NCI-H2107 (cell line): ENCODE results near the gene BASP1.

Source experiments
- DNase-seq: peaks from one replicate; lab custom pipeline; 2025; lab: John Stamatoyannopoulos, UW

The BASP1 gene

DNA sequence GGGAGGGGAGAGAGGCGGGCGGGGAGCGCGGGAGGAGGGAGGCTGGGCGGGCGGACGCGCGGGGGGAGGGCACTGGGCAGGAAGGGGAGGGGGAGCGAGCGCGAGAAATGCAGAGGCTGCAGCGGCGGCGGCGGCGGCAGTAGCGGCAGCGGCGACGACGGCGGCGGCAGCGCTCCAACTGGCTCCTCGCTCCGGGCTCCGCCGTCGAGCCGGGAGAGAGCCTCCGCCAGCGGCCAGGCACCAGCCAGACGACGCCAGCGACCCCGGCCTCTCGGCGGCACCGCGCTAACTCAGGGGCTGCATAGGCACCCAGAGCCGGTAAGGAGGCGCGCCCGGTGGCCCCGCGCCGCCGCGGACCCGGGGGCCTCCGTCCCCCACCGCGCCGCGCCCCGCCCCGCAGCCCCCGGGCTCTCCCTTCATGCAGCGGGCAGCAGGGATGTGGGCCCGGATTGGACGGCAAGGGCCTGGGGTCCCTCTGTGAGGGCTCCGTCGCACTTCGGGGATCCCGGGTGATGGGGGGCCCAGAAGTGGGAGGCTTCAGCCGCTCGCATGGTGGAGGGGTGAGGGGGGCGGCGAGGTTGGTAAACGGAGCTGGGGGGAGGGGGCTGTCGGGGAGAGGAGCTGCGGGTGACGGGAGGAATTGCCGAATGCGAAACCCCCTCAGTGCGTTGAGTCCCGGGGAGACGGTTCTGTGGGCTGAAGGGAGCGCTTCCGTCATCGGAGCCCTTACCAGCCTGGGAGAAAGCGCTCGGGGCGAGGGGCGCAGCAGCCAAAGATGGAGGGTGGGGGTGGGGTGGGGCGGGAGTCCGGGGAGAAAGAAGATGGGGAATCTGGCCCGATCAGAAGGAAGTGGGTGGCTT lies at the start of gene BASP1:
BASP1 (plus strand) TSS at position 139 of the 860 bp plus-strand sequence. CDS start 57,586 bp downstream, outside the sequence.
- no peak for DNase-seq

GRCh38 chr5:17169507-17169906 lies 47.9 kb upstream of the BASP1 start:
- DNase-seq, result no peak

DNA sequence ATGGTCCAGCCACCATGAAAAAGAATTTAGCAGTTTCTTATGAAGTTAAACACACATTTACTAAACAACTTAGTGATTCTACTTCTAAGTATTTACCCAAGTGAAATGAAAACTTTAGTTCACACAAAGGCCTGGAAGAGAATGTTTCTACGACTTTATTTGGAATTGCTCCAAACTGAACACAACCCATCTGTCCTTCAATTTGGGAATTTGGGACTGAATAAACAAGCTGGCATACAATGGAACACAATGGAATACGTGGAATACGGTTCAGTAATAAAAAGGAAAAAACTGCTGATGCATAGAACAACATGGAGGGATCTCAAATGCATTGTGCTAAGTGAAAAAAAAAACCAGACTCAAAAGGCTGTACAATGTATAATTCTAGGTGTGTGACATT lies 44.6 kb upstream of the BASP1 start:
- no peak for DNase-seq

- no peak for DNase-seq
These were observed 42.5 kb upstream of the BASP1 start for GRCh38 chr5:17174965-17175364.

GRCh38 chr5:17177501-17178372 lies 39.7 kb upstream of the BASP1 start:
- DNase-seq, result no peak

GRCh38 chr5:17178373-17178675 lies 39.1 kb upstream of the BASP1 start:
- no peak for DNase-seq

DNA sequence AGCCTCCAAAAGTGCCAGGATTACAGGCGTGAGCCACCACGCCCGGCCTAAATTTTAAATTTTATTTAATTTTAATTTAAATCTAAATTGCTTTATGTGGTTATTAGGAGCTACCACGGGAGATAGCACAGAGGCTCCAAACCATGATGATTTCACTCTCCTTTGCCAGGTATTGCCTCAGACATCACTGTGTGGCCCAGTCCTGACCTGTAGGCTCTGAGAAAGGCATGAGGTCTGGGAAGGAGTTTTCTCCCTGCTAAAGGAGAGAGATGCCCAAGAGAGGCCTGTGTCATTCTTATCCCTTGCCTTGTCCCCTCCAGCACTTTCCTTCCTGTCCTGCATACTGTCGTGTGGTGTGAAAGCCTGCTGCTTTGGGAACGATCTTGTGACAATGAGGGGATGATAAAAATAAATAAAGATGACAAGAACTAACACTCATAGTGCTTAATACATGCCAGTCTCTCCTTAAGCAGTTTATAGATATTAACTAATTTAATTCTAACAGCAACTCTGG lies 37.0 kb upstream of the BASP1 start:
- no peak for DNase-seq

DNA sequence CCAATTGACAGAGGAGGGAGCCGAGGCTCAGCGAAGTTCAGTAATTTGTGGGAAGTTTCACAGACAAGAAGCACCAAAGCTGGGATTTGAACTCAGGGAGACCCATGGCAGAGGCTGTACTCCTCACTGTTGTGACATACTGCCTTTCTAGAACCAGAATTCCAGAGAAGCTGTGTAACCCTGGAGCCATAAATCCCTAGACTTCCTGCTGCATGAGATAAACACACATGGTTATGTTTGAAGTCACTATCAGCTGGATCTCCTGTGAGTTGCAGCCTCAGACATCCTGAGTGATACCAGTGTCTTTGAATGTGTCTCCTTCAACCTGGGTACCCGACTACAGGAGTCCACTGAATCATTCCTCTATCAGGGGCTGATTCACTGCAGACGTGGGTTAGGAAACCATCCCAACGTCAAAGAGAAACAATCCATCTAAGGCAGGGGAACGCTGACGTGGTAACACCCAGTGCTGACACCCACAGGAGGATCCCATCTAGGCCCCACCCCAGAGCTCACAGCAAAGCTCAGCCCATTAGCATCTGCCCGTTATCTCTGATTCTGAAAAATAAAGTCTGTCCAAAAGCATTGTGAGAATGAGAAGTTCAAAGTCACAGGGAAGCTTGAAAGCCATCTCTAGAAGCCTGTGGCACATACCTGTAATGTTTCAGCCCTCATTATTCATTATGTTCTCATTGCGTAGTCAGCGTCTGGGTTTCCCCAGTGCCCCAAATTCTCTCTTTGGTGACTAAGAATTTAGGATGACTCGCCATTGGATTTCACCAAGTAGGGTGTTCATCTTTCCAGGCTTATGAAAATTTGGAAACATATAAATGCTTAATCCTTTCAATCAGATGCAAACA lies 36.3 kb upstream of the BASP1 start:
- DNase-seq, result no peak

DNA sequence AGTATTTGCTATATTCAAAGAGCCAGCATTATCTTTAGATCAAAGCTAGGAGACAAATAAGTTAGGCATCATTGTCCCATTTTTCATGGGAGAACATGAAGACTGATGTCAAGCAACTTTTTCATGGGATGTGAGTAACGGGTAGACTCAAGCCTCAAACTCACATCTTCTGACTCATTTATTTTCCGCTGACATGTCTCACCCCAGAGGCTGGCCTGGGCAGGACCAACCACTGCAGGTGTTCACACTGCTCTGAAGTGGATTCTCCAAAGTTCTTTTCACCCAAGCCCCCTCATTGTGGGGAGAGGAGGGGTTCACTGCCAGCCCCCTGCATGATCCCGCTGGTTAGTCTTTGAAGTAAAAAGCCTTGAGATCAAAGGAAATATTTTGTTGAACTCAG lies 34.9 kb upstream of the BASP1 start:
- no peak for DNase-seq

- DNase-seq, result no peak
These were observed 34.5 kb upstream of the BASP1 start for GRCh38 chr5:17182981-17183380.

DNA sequence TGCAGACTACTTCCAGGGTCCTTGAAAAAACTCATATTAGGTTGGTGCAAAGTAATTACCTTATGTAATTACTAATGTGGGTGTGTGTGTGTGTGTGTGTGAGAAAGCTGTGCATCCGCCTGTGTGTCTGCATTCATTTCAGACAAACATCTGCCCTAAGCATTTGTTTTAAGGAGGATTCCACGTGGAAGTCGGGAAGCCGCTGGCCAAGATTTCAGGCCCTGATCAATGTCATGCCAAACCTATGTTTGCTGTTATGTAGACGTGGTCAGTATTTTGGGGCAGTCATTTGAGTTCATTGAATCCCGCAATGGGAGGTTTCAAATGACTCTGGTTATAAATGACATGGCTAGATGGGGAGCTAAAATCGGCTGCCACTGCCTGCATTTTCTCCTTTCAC lies 33.6 kb upstream of the BASP1 start:
- no peak for DNase-seq

- DNase-seq, result no peak
These were observed 32.8 kb upstream of the BASP1 start for GRCh38 chr5:17184588-17184987.

GRCh38 chr5:17185349-17185748 lies 32.1 kb upstream of the BASP1 start:
- DNase-seq, result no peak

DNA sequence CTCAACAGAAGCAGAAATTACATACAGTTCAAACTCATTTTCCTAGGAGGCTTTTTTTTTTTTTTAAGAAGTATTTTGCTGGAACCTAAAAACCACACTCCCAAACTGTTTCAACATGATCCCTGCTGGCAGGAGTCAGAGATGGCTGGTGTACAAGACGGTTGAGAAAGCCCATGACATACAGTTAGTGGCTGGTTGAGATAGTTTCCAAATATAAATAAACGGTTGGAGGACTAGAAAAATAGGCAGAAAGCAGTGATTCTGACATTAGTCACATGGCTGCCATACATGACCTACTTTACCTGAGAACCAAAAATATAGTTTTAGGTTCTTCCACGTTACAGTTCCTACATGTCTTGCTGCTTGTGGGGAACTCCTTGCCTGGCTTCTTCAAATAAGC lies 31.7 kb upstream of the BASP1 start:
- no peak for DNase-seq

DNA sequence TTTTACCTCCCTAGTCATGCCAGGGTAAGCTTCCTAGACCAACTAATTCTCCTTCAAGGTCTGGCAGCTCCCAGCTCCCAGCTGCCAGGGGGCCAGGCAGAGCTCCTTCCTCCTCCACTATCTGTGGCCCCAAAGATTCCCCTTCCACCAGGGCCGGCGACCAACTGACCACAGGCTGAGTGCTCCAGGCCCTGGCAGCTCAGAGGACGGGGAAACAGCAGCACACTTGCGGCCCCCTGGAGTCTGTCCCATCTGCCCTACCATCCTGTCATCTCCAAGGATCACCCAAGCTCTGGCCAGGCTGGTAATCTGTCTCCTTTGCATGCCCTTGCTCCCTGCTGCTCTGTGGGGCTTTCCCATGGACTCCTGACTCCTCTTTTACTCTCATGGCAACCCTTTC lies 31.2 kb upstream of the BASP1 start:
- DNase-seq, result no peak

- no peak for DNase-seq
These were observed 30.2 kb upstream of the BASP1 start for GRCh38 chr5:17187011-17187785.

- no peak for DNase-seq
These were observed 29.7 kb upstream of the BASP1 start for GRCh38 chr5:17187786-17188170.

DNA sequence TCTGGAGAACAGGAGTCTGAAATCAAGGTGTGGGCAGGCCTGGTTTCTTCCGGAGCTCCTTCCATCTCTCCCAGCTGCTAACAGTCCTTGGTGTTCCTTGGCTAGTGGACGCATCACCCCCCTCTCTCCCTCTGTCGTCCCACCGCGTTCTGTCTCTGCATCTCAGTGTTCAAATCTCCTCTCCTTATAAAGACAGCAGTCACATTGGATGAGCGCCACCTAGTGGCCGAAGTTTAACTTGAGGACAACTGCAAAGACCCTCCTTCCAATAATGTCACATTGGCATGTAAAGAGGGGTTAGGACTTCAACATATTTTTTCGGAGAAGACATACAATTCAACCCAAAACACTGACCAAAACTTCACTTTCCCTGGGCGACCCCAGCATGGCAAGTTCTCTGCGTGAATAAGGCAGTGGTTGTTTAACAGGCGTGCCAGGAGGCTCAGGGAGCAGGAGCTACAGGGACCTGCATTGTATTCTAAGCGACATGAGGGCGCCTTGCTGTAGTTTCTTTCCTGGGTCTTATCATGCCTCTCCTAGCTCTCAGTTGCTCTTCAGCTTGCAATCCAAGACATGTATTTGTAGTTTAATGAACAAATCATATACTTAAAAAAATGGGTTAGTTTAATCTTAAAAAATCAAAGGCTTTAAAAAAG lies 27.9 kb upstream of the BASP1 start:
- peak; percentile 21 for DNase-seq

DNA sequence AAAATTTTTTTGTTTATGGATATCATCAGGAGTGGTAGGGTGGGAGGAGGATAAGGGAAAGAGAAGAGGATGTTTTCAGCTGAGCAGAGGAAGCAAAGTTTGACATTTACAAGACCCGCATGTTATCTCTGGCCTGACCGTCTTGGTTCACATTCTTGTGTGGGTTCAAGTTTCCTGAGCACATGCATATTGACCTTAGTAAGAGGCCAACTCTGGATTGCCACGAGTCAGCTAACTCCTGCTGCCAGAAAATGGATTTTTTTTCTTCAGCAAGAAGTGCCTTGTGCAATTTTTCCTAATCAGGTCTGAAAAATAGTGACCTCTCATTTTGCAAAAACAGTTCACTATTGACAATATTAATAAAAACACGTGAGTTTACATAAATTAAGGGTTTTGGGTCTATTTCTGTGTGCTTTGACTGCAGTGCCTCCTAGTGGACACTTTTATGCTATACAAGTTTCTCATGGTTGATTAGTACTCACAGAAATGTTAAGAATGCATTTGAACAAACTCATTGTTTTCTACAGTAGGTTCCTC lies 27.1 kb upstream of the BASP1 start:
- DNase-seq, result no peak

- no peak for DNase-seq
These were observed 26.5 kb upstream of the BASP1 start for GRCh38 chr5:17190799-17191391.
